IMR-90 (cell line): ENCODE results near the gene MYL10. TPM values are rescaled to one million over a fixed set of nuclear protein-coding genes. Genes with fewer than 3 reads are reported as not detected.

Source experiments
- CHD1 ChIP-seq: IDR thresholded peaks from 2 replicates; pipeline ENCODE4 v1.6.1; 2012; ENCODE audit warnings: low read depth, low read length, improper control_type of control experiment
- polyA plus RNA-seq, 3 experiments: library from polyadenylated mRNA; depleted of rRNA; stranded (reverse); fragments of >200 nt; gene quantifications; 2 replicates each; pipeline ENCODE4 v1.2.3, GENCODE V29; 2012; ENCODE audit warnings: low replicate concordance in 1 of 3
- total RNA-seq: library from RNA; depleted of rRNA; stranded (reverse); fragments of >200 nt; gene quantifications from 2 replicates; pipeline ENCODE4 v1.2.3, GENCODE V29; 2012; rRNA removed

The MYL10 gene
- total and polyA plus RNA-seq, 2 of the 4 experiments (the other 2 are of a cell fraction): not detected

- TF ChIP-seq CHD1: no peak
Measured at GRCh38 chr7:101563943-101564777, 64.9 kb downstream of the MYL10 start (continued).

Other genes with a start within 250 kb of the MYL10 start
- gene CUX1, start 188.3 kb upstream of the MYL10 start, total RNA-seq: 19.7 TPM in 2 replicates
- 45.2 and 46.4 TPM in 2 replicates for gene CUX1, start 188.3 kb upstream of the MYL10 start, polyA plus RNA-seq (2012; rRNA removed)